LNCAP (cell line): ENCODE measurements around the gene GCK.

Experiments
- CTCF ChIP-seq: fragments of 450-650 bp; IDR thresholded peaks from 2 replicates; pipeline ENCODE4 v1.5.1; 2017; ENCODE audit warnings: mild to moderate bottlenecking

Gene GCK

GRCh38 chr7:44136731-44137130, 52.5 kb downstream of the GCK start:
- TF ChIP-seq CTCF: no peak

GRCh38 chr7:44134943-44135628, 54.2 kb downstream of the GCK start:
- TF ChIP-seq CTCF: no peak

- no peak for TF ChIP-seq CTCF
Observed at GRCh38 chr7:44133295-44133694, 55.9 kb downstream of the GCK start.

- no peak for TF ChIP-seq CTCF
Observed at GRCh38 chr7:44132039-44132438, 57.2 kb downstream of the GCK start.

GRCh38 chr7:44131173-44132029, 57.8 kb downstream of the GCK start:
- TF ChIP-seq CTCF: no peak

- TF ChIP-seq CTCF: no peak
Observed at GRCh38 chr7:44128721-44129582, 60.3 kb downstream of the GCK start.

- no peak for TF ChIP-seq CTCF
Observed at GRCh38 chr7:44127161-44127560, 62.1 kb downstream of the GCK start.
